MM.1S (cell line): ENCODE measurements around the gene PHF21B.

Experiments used
- CTCF ChIP-seq: fragments of 300-600 bp; sonication (generic); IDR thresholded peaks from 2 replicates; pipeline ENCODE4 v1.5.1; 2016; ENCODE audit warnings: antibody characterized with exemption, low read length, mixed read lengths
- EZH2 ChIP-seq: fragments of 300-600 bp; sonication (generic); optimal IDR thresholded peaks from 2 replicates; pipeline ENCODE3; 2017; ENCODE audit warnings: low read depth, mild to moderate bottlenecking, antibody characterized with exemption, low read length, mixed read lengths
- EZH2phosphoT487 ChIP-seq: fragments of 300-600 bp; sonication (generic); IDR thresholded peaks from 2 replicates; pipeline ENCODE4 v1.6.1; 2018; ENCODE audit warnings: antibody characterized with exemption, low read length

- TF ChIP-seq CTCF (no peak), EZH2 (no peak), EZH2phosphoT487 (no peak)
These were observed 163.0 kb downstream of the PHF21B start for GRCh38 chr22:44846726-44847275.
